GM18873 (cell line): ENCODE results near the gene AMBP.

ENCODE experiments used
- ATAC-seq: cut with Tn5 transposase; IDR thresholded peaks from one replicate; pipeline ENCODE4 v1.9.1; 2021; ENCODE audit warnings: mild to moderate bottlenecking, moderate library complexity, moderate number of reproducible peaks; ENCODE audit not compliant: unreplicated experiment, low FRiP score

The AMBP gene

GRCh38 chr9:114078021-114078780 lies at the start of gene AMBP:
AMBP (minus strand) TSS chr9:114078300; CDS start chr9:114078209, 91 bp downstream.
- ATAC-seq, result no peak

DNA sequence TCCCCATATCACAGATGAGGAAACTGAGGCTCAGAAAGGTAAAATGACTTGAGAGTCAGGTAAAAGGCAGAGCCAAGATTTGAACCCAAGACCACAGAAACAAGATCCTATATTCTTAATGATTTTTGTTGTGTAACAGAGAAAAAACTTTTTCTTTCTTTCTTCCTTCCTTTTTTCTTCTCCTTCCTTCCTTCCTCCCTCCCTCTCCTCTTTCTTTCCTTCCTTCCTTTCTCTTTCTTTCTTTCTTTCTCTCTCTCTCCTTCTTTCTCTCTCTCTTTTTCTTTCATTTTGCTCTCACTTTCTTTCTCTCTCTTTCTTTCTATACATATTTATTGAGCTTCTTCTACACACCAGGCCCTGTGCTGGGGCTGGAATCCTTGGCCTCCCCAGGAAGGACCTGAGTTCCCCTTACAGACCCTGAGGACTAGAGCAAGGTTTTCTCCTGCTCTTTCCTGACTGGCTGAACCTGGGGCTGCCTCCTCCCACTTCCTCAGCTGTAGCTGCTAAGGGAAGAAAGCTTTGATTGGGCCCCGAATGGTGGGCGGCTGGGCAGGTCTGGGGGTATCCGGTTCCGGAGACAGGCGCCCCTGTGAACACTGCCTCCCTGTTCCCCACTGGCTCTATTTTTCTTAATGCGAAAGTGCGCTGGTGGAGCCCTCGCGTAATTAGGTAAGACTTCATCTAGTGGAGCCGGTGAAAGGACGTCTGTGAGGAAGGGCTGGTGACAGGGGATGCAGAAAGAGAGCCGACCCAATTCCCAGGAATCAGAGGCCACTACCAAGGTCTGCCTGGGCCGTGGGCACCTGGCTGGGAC lies 48.4 kb upstream of the AMBP start:
- ATAC-seq, result no peak

DNA sequence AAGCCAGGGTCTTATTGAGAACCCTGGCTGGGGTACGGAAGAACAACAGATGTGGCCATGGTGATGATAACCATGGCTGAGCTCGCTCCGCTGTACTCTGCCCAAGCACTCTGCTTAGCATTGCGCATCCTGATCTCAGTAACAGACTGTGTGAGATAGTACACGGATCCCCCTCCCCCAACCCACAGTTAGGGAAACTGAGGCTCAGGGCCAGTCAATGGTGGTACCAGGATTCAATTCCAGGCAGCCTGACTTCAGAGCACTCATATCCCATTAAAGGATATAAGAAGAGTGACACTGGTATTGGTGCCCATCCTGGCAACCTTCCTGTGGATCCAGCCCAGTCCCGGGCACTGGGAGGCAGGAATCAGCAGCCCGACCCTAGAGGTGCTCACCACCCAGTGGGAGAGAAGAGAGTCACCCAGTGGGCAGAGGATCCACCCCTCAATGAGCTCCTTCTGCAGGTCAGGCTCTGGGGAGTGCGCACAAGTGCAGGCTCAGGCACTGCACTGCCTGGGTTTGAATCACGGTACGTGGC lies 47.4 kb upstream of the AMBP start:
- ATAC-seq, result no peak

DNA sequence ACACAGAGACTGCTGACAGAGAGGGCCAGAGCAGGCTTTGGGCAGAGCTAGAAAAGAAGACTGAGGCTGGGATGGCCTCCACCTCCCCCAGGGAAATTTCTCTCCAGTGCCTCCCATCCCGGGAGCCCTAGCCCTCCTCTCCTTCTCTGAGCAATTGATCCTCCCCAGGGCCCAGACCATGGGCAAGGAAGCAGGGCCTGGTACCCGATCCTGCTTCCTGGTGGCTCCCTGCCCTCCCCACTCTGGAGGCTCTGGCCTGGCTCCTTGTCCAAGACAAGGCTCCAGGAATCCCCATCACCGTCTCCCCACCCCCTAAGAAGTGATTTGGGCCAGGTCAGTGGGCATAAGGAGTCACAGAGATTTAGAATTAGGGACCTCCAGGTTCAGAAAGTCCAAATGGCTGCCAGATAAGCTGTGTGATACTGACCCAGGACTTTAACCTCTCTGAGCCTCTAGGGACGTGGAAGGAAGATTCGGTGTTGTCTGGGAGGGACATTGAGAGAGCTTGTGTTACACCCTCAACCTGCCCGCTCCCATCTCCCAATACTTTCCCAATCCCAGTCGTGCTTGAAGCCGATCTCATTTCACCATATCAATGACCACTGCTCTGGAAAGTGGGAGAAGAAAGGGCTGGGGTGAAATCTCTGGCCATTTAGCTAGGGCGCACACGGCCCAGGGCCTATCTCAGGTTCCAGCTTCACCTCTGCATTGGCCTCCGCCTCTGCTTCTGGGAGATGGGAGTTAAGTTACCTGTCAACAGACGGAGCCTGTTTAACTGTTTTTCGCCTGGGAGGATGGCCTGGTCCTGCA lies 46.8 kb upstream of the AMBP start:
- no peak for ATAC-seq

GRCh38 chr9:114124138-114124537 lies 46.0 kb upstream of the AMBP start:
- no peak for ATAC-seq

DNA sequence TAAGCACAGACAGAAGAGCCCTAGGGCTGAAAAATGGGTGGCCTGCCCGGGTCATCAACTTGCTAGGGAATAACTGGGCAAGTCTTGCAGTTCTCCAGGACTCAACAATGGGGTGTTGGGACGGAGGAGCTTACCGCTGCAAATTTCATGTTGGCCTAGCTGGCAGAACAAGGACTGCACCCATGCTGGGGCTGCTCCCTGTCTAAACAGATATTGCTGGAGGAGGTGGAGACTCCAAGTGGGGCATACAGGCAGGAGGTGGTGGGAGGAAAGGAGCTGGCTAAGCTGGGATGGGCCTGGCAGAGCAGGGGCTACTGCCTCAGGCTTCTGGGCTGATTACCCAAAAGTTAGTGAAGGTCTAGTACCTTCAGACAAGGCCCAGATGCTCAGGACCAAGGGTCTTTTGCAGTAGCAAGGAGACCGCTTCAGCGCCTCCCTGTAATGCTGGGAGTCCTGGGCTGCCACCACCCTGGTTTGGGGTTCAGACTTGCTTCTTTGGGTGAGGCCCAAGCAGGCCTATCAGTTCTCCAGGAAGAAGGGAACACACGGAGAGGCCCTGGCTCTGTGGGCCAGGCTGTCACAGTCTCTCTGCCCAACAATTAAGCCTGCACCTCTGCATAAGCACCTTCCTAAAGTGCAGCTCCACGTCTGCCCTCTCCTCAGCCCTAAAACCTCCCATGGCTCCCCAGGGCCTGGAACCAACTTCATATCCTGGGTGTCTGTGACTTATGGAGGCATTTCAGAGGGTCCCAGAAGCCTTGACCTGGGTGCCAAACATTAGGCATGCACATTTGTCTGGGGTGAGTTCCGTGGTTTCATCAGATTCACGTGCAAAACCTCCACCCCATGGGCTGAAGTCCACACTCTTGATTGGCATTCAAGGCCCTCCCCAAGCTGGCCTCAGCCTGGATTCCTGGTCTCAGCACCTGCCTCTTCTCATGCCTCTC lies 45.2 kb upstream of the AMBP start:
- no peak for ATAC-seq

DNA sequence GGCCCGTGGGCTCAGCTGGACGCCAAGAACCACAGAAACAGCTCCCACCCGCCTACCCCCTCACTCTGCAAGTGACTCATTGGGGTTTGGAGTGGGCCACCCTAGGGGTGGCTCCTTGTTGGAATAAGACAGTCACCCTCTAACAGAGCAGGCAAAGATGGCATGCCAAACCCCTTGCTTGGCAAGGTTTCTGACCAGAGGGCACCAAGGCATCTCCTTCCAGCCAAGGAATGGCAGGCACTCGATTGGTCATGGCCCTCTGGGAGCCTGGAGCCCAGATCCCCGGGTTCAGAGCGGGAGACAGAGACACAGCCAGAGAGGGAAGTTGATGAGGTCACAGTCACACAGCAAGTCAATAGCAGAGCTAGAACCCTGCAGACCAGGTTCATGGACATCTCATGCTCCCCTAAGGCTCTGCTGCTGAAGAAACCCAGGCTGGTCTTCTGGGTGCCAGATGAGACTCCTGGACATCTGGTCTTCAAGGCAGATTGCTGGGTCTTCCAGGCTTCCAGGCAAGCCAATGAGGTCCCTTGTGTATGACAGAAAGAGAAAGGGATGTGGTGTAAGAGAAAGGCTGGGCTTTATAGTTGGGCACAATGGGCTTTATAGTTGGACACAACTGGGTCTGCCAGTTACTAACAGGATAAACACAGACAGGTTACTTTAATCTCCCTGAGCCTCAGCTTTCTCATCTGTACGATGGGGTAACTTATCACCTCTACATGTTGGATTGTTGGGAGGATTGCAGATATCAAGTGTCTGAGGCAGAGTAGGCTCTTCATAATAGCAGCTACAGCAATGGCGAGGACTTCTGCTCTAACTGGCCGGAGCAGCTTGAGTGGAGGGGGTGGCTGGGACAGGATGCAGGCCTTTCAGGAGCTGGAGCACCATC lies 44.3 kb upstream of the AMBP start:
- ATAC-seq, result no peak

DNA sequence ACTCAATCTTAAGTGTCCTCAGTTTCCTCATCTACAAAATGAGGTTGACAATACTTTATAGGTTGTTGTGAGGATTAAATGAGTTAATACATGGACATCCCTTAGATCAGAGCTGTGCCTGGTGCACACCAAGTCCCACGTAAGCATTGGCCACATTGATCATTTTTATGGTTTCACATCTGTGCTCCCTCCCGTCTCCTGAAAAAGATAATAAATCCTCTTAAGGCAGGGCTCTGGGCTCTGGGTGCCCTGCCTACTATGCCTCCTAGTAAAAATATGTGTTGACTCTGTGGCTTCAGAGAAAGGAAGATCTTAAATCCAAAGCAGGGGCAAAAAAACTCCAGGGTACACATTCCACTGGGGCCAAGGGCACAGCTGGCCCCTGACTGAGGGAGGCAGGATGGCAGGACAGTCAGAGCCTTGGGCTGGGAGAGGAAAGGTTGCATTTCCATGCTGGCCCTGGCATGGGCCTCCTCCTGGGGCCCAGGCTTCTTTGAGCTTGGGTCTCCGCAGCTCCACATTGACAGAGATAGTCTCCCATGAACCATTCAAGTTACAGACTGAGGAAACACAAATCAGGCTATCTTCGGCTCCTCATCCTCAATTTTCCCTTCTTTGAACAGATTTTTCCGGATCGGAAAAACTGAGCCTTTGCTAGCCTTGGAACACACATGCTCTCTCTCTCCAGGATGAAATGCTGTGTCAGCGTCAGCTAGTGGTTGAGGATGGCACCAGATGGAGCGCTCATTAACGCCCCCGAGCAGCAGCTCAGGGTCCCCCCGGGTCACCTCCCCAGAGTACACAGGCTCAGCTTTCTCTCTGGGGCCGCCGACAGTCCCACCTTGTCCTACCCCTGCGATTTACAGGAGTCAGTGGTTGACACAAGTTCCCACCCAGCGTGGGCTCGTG lies 43.4 kb upstream of the AMBP start:
- ATAC-seq, result no peak

DNA sequence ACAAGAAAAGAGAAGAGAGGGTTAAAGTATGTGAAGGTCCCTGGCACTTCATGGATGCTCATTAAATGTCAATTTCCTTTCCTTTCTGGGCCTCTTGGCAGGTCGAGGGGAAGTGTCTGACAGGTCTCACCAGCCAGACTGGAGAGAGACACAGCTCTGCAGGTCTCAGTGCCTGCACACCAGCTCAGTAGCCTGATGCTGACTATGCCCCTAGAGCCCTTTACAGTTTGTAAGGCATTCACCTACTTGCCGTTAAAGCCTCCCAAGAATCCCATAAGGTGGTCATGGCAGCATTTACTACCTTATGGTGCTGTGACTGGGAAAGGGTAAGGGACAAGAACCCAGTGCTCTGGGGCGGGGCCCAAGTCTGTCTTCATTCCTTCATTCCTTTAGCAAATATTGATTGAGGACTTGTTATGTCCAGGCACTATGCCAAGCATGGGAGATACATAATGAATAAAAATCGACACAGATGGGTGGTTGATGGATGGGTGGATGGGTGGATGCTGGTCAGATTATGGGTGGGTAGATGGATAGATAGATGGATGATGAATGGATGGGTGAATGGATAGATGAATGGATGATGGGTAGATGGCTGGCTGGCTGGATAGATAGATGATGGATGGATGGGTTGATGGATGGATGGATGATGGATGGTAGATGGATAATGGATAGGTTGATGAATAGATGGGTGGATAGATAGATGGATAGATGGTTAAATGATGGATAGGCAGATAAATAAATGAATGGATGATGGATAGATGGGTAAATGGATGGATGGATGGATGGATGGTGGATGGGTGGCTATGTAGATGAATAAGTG lies 42.3 kb upstream of the AMBP start:
- no peak for ATAC-seq

DNA sequence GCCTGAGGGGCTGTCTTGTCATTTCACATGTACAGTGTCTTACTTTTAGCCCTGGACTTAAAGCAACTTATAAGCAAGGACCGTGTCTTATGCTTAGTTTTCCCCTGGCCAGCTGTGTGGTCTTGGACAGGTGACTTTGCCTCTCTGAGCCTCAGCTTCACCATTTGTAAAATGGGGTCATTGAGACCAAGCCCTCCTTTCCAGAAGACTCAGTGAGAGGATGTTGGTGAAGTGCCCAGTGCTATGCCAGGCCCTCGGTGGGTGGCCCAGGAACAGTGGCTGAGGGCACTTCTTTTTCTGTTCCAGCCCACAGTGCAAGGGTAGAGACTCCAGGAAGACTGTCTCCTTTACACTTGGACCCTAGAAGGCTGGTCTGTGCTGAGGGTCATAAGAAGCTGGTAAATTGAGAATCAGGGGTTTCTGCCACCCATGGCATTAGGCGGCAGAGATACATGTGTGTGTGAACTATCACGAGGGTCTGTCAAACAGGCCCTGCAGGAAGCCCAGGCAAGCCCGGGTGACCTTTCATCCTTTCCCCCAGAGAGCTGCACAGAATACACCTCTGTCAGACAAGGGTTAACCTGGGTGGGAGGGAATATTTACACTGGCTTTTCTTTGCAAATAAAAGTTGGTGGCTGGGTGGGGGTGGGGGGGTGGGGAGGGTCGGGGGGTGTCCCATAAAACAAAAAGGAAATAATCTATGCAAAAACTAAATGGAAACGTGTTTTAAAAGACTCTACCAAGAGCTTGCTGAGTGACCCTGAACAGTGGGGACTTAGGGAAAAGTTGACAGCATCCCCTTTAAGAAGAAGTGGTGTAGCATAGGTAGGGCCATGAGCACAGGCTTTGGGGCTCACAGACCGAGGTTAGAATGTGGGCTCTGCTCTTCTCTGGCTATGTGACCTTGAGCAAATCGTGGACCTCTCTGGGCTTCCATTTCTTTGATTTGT lies 41.4 kb upstream of the AMBP start:
- ATAC-seq, result no peak

DNA sequence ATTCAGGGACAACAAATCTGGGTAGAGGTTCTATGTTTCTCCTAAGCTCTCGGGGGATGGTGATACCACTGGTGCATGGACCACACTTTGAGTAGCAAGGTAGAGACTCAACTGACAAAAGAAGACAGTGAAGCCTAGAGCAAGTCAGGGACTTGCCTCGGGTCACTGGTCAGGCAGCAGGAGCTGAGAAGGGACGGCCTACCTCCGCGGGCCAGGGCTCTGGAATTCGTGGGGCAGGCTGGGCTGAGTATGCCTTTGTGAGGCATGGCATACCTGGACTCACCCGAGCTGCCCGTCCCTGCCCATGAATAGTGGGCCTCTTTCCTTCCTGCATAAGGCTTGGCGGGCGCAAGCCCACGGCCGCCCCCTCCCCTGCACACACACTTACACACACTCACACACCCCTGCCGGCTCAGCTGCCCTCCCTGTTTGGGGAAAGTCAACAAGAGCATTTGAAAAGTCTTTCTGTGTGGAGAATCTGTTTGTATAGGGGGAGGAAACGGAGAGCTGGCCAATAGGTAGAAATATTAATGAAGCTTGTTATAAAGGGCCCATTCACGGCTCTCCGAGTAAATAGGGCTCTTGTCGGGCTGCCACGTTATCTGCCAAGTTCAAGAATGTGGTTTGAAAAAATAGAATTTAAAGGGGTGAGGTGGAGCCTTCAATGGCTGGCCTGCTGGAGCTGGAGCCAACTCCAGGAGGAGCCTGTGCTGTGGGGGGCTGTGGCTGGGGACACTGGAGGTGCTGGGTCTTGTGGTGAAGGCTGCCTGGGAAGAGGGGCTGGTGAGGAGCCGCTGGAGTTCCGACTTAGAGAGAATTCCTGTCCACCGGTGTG lies 40.1 kb upstream of the AMBP start:
- no peak for ATAC-seq

GRCh38 chr9:114117614-114117995 lies 39.5 kb upstream of the AMBP start:
- no peak for ATAC-seq

DNA sequence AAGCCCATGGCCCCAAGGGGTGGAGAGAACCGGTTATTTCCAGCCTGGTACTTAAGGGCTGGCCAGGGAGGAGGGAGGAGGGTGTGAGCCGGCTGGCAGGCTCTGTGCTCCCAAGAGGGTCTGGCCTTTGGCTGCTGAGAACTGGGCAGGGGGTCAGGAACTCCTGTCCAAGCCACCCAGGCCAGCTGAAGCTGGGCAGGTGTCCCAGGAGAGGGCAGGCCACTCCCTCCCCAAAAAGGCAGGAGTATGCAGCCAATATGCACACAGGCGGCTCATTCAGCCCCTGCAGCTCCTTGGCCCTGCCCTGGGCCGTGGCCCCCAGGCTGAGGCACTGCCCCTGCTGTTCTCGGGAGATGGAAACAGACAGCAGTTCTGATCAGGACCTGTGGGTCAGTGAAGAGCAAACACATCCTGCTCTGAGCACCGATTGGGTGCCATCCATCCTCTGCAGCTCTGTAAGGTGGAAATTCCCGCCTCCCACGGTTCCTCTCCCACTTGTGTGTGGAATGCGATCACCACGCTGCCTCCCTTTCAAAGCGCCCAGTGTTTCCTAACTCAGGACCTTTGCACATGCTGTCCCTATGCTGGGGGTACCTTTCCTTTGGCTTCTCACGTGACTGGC lies 38.1 kb upstream of the AMBP start:
- no peak for ATAC-seq

- no peak for ATAC-seq
Observed at GRCh38 chr9:114115654-114116125, 37.6 kb upstream of the AMBP start.
